DMS114 treated with DMSO at 0.1 percent for 48 hours (cell line): Measurements from ENCODE around the gene SKIL.

Experiments
- DNase-seq: peaks from one replicate; lab custom pipeline; 2025; ENCODE audit not compliant: unreplicated experiment; lab: John Stamatoyannopoulos, UW

The SKIL gene

DNA sequence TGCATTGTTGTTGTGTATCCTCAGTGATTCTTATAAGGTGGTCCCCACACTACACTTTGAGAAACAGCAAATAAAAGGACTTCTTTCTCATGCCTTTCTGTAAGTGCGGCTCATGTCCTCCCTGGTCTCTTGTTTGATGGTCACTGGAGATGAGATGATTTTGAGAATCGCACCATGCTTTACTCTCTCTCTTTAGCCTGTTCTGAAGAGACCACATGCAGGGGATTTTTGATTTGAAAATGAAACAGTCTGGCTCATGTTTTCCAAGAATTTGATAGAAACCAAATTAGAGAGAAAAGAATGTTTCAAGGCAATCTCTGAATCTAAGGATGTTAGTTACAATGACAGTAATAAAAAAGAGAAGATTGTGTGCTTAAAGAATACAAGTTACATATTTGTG is 79.2 kb downstream of the SKIL start:
- DNase-seq = no peak

- DNase-seq = no peak
Observed at GRCh38 chr3:170437176-170437575, 79.7 kb downstream of the SKIL start.

- no peak for DNase-seq
Observed at GRCh38 chr3:170437696-170438407, 80.3 kb downstream of the SKIL start.

- no peak for DNase-seq
Observed at GRCh38 chr3:170438836-170439235, 81.3 kb downstream of the SKIL start.

DNA sequence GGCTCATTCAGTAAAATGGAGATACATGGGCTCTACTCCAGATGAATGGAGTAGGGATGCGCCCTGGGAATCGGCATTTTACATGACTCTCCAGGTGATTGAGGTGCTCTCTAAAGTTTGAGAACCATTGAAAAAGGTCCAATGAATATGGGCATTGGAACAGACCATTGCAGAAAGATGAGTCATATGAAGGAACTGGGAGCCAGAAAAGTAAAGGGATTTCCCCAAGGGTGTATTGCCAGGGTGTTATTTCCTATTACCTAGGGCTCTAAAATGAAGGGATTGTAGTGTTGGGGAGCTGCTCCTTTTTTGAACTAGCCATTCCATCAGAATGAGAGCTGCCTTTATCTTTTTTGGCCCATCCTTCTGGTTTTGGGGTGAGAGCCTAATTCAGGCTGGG is 82.8 kb downstream of the SKIL start:
- DNase-seq = no peak

GRCh38 chr3:170441412-170441811 is 83.9 kb downstream of the SKIL start:
- no peak for DNase-seq

DNA sequence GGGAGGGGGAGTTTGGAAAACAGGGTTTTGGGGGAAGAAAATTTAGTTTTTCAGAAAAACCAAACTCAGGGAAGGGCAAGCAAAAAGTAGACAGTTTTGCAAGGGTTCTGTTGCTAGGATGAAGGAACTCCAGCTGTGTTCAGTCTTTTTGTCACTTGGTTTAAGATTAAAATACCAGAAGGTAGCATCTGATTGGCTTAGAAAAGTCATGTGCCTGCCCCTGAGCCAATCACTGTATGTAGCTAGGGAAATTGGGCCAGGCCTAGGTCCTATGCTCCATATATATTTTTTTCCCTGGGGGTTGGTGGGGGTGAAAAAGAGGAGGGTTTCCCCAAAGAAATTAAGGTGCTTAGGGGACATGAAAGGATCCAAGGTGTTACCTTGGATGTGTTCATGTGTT is 85.4 kb downstream of the SKIL start:
- DNase-seq = no peak

- DNase-seq = no peak
Observed at GRCh38 chr3:170443457-170443856, 85.9 kb downstream of the SKIL start.
